Measurements from ENCODE around the gene FLRT2.

DNA sequence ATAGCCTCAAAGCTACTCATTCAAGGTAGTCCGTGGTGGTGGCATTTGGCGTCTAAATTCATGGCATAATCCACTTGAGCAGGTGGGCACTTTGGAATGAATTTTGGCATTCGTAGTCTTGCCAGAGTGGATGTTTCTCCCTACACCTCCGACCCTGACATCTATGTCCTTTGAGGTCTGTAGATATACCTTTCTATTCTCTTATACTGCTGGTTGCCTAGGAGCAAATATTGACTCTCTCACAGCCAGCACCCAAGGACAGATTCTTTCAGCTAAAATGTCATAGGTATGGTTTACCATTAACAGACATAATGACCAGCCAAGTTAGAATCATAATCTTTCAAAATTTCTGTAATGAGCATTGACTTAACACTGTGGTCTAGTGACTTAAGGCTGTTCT, 47.4 kb upstream of the FLRT2 start:
- TF ChIP-seq CTCF (IDR thresholded peaks at IDR 0.05; ENCODE audit: low read depth, low read length, poor library complexity, severe bottlenecking) (no peak), EZH2phosphoT487 (IDR thresholded peaks at IDR 0.05; ENCODE audit: borderline replicate concordance, low read length) (no peak)

Data from DOHH2 (cell line).